Measurements from ENCODE around the gene EXOC6.

- no peak for TF ChIP-seq CTCF (IDR thresholded peaks at IDR 0.05)
- TF ChIP-seq ZFX (IDR thresholded peaks at IDR 0.05; ENCODE audit: borderline replicate concordance) = no peak
These were observed 122.2 kb downstream of the EXOC6 start for GRCh38 chr10:92970301-92971070.

Data from 22Rv1 (cell line).